Brain microvascular endothelial cell (primary cell): ENCODE data around the gene EDAR.

Experiments
- DNase-seq: peaks from one replicate; pipeline ENCODE4 v3.0.0-alpha.2; 2020
- H3K27ac ChIP-seq: fragments of 250-450 bp; sonication (Bioruptor Pico); 2 replicates; pipeline ENCODE4 v1.5.1; 2020; ENCODE audit warnings: mild to moderate bottlenecking, moderate library complexity
- H3K27me3 ChIP-seq: fragments of 250-450 bp; sonication (Bioruptor Pico); replicated peaks from 2 replicates; pipeline ENCODE4 v1.5.1; 2020; ENCODE audit warnings: mild to moderate bottlenecking
- H3K36me3 ChIP-seq: fragments of 250-450 bp; sonication (Bioruptor Pico); replicated peaks from 2 replicates; pipeline ENCODE4 v1.5.1; 2020; ENCODE audit warnings: mild to moderate bottlenecking
- H3K4me3 ChIP-seq: 2 replicates; pipeline ENCODE4 v1.5.1; 2011; ENCODE audit warnings: low read depth, mild to moderate bottlenecking, control low read depth, low read length, moderate library complexity
- CTCF ChIP-seq: IDR thresholded peaks from 2 replicates; pipeline ENCODE4 v1.5.1; 2011; ENCODE audit warnings: low read depth, mild to moderate bottlenecking, moderate library complexity, low read length, control low read depth, inconsistent platforms; ENCODE audit errors: missing control alignments
- in situ Hi-C: cut with HindIII; loops from 2 replicates; pipeline ENCODE4 v1.10.0; 2017; ENCODE audit warnings: low sequenced_read_pairs, low pct_ligation_motif_present

The EDAR gene

DNA sequence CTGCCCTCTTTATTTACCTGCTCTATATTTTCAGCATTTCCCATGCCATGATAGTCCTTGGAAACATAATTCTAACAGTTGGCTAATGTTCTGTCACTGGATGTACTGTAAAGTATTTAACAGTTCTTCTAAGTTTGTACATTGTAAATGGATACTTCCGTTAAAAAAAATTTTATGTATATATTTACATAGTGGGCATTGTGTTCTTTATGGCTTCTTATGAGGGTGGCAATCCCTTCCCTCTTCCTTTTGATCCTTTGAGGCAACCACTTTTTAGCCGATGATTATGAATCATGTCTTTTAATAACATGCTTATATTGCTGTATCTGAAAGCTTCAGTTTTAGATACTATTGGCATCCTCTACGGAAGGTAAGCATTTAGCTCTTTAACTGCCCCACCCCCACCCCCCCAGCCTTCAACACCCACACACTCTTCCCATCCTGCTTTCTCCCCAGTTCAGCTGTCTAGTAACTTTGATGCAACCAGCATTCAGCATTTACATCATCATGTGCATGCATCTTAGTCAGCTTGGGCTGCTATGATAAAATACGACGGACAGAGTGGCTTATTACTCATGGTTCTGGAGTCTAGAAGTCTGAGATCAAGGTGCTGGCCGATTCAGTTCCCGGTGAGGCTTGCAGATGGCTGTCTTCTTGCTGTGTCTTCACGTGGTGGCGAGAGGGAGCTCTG is 21.0 kb upstream of the EDAR start:
- no peak overlapping the region for H3K4me3 ChIP-seq
- H3K27me3 ChIP-seq: no peaks in the 10 kb centered on the region
- H3K36me3 ChIP-seq: no peaks in the 10 kb centered on the region
- DNase-seq: peak; percentile 46
- in situ Hi-C loops: no loop called here
- TF ChIP-seq CTCF: no peak
- no peak overlapping the region for H3K27ac ChIP-seq

DNA sequence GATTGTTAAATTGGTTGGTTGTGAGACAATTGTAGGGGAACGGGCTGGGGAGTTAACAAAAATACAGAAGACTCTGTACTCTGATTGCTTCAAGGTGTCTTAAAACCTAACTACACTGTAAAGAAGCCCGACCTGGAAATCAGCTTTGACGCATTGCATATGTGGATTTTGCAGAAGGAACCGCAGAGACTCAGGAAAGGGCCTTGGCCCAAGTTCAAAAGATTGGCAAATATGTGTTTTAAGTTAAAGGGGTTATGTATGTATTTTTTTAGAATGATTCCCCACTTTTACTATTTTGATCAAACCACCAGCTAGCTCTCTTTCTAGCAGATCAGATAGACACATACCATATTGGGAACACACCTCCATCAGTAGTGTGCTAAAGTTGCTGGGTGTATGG is 18.0 kb upstream of the EDAR start:
- TF ChIP-seq CTCF: no peak
- no peak for DNase-seq
- peaks cover 2% of the 10 kb centered on the region for H3K27me3 ChIP-seq
- H3K4me3 ChIP-seq: no peak overlapping the region
- H3K27ac ChIP-seq: no peak overlapping the region
- H3K36me3 ChIP-seq: no peaks in the 10 kb centered on the region
- in situ Hi-C loops: no loop called here

DNA sequence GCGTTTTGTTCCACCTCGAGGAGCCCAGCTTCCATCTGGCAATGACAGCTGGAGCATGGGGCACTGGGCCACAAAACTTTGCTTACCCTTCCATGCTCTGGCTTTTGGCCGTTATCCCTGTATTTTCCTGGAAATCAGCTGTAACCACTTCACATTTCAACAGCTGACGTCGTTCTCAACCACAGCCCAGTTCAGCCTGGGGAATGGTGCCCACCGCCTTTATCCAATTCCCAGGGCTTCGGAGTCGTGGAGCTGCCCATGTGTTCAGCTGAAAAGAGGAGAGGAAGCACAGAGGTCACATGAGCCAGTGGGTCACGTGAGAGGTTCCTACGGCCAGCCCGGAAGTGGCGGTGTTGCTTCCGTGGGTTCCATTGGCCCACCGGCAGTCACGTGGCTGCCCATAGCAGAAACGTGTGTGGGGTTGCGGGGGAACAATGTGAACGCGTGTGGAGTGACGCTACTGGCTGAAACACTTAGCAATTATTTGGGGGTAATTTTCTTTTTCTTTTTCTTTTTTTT is 16.7 kb upstream of the EDAR start:
- H3K4me3 ChIP-seq: no peak overlapping the region
- H3K27ac ChIP-seq: no peak overlapping the region
- no peaks in the 10 kb centered on the region for H3K36me3 ChIP-seq
- in situ Hi-C loops: no loop called here
- TF ChIP-seq CTCF: no peak
- DNase-seq: no peak
- H3K27me3 ChIP-seq: peaks cover 2% of the 10 kb centered on the region

- no peaks in the 10 kb centered on the region for H3K36me3 ChIP-seq
- no peak for TF ChIP-seq CTCF
- no peak overlapping the region for H3K27ac ChIP-seq
- DNase-seq: no peak
- H3K4me3 ChIP-seq: no peak overlapping the region
- peaks cover 2% of the 10 kb centered on the region for H3K27me3 ChIP-seq
- in situ Hi-C loops: no loop called here
Measured at GRCh38 chr2:109001201-109001600, 12.2 kb upstream of the EDAR start.

DNA sequence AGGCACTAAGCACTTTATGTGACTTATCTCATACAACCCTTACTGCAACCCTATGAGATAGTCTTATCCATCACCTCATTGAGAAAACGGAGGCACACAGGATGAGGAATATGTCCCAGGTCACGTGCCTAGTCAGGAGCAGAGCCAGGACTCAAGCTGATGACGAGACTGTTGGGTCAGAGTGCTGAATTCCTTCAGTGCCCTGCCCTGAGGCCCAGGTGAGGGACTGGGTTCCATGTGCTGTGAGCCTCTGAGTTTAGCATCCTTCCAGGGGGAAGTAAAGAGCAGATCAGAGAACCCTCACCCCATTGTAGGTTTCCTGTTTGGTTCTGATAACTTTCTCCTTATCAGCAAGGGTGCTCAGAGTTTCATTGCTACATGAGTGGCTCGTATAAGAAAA is 11.7 kb upstream of the EDAR start:
- Histone ChIP-seq H3K27me3 (peaks cover 2% of the 10 kb centered on the region), H3K36me3 (no peaks in the 10 kb centered on the region), H3K27ac (no peak overlapping the region), H3K4me3 (no peak overlapping the region)
- no peak for TF ChIP-seq CTCF
- DNase-seq: no peak
- in situ Hi-C loops: no loop called here

- TF ChIP-seq CTCF: no peak
- H3K4me3 ChIP-seq: no peak overlapping the region
- H3K36me3 ChIP-seq: no peaks in the 10 kb centered on the region
- in situ Hi-C loops: no loop called here
- DNase-seq: no peak
- no peak overlapping the region for H3K27ac ChIP-seq
- H3K27me3 ChIP-seq: no peaks in the 10 kb centered on the region
Measured at GRCh38 chr2:108998911-108999310, 9.9 kb upstream of the EDAR start.
